ENCODE measurements around the gene DNAL1.

Gene DNAL1

GRCh38 chr14:73724696-73725095 is 79.9 kb downstream of the DNAL1 start:
- no peak for DNase-seq (ENCODE audit: low read depth in 2 of 2)

GRCh38 chr14:73725116-73726024 is 80.6 kb downstream of the DNAL1 start:
- no peak for DNase-seq (ENCODE audit: low read depth in 2 of 2)

- DNase-seq (ENCODE audit: low read depth in 2 of 2), result no peak
Observed at GRCh38 chr14:73726025-73726961, 81.5 kb downstream of the DNAL1 start.

GRCh38 chr14:73727166-73727565 is 82.4 kb downstream of the DNAL1 start:
- no peak for DNase-seq (ENCODE audit: low read depth in 2 of 2)

- peak; percentile 81 to 95 for DNase-seq (ENCODE audit: low read depth in 2 of 2)
Observed at GRCh38 chr14:73728717-73729330, 84.0 kb downstream of the DNAL1 start.

GRCh38 chr14:73729556-73730265 is 84.9 kb downstream of the DNAL1 start:
- no peak for DNase-seq (ENCODE audit: low read depth in 2 of 2)

- no peak for DNase-seq (ENCODE audit: low read depth in 2 of 2)
Observed at GRCh38 chr14:73731111-73731510, 86.3 kb downstream of the DNAL1 start.

GRCh38 chr14:73732006-73732405 is 87.2 kb downstream of the DNAL1 start:
- DNase-seq (ENCODE audit: low read depth in 2 of 2), result no peak

- DNase-seq (ENCODE audit: low read depth in 2 of 2), result no peak
Observed at GRCh38 chr14:73736842-73737241, 92.1 kb downstream of the DNAL1 start.

GRCh38 chr14:73738518-73739173 is 93.9 kb downstream of the DNAL1 start:
- no peak for DNase-seq (ENCODE audit: low read depth in 2 of 2)

- DNase-seq (ENCODE audit: low read depth in 2 of 2), result no peak
Observed at GRCh38 chr14:73739174-73739898, 94.5 kb downstream of the DNAL1 start.

- no peak for DNase-seq (ENCODE audit: low read depth in 2 of 2)
Observed at GRCh38 chr14:73739899-73740617, 95.3 kb downstream of the DNAL1 start.

GRCh38 chr14:73740618-73741326 is 96.0 kb downstream of the DNAL1 start:
- no peak for DNase-seq (ENCODE audit: low read depth in 2 of 2)

- peak; percentile 54 to 64 for DNase-seq (ENCODE audit: low read depth in 2 of 2)
Observed at GRCh38 chr14:73741386-73741875, 96.6 kb downstream of the DNAL1 start.

- no peak for DNase-seq (ENCODE audit: low read depth in 2 of 2)
Observed at GRCh38 chr14:73741876-73742519, 97.2 kb downstream of the DNAL1 start.

- DNase-seq (ENCODE audit: low read depth in 2 of 2), result no peak
Observed at GRCh38 chr14:73742520-73743238, 97.9 kb downstream of the DNAL1 start.

- DNase-seq (ENCODE audit: low read depth in 2 of 2), result no peak
Observed at GRCh38 chr14:73743431-73743931, 98.7 kb downstream of the DNAL1 start.

Measured in stimulated activated CD4-positive, alpha-beta T cell treated with anti-CD3 and anti-CD28 coated beads, Interleukin-4, amount 100 ng/mL, for 48 hours (primary cell).